DOHH2 (cell line): ENCODE data around the gene SLA2.

Source experiments
- EZH2phosphoT487 ChIP-seq: fragments of 200-600 bp; sonication (generic); IDR thresholded peaks from 2 replicates; pipeline ENCODE4 v1.6.1; 2017; ENCODE audit warnings: borderline replicate concordance, mild to moderate bottlenecking, antibody characterized with exemption, low read length, moderate library complexity, mixed read lengths
- TF ChIP-seq, protein P1 (sequence below): fragments of 200-600 bp; sonication (generic); IDR thresholded peaks from one replicate; pipeline ENCODE4 v1.5.1; 2014; ENCODE audit warnings: antibody characterized with exemption, mild to moderate bottlenecking, low read depth, low read length; ENCODE audit not compliant: poor library complexity, severe bottlenecking

DNA sequence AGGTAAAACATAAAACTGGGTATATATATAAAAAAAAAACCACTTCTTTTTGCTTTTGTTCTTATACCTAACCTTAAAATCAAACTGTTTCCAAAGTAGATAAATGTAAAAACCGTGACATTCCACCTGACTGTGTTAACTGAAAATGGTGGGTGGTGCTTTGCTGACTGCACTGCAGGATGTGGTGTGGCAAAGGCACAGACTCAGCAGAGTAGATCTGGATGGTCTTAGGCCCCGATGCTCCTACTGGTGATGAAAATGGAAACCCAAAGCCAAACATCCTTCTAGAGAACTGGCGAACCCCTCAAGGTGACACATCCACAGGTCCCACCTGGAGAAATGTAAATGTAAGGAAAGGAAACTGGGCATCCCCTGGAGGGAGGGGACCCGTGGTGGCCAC, 63.7 kb downstream of the SLA2 start:
- TF ChIP-seq, protein P1, sequence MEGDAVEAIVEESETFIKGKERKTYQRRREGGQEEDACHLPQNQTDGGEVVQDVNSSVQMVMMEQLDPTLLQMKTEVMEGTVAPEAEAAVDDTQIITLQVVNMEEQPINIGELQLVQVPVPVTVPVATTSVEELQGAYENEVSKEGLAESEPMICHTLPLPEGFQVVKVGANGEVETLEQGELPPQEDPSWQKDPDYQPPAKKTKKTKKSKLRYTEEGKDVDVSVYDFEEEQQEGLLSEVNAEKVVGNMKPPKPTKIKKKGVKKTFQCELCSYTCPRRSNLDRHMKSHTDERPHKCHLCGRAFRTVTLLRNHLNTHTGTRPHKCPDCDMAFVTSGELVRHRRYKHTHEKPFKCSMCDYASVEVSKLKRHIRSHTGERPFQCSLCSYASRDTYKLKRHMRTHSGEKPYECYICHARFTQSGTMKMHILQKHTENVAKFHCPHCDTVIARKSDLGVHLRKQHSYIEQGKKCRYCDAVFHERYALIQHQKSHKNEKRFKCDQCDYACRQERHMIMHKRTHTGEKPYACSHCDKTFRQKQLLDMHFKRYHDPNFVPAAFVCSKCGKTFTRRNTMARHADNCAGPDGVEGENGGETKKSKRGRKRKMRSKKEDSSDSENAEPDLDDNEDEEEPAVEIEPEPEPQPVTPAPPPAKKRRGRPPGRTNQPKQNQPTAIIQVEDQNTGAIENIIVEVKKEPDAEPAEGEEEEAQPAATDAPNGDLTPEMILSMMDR = no peak
- TF ChIP-seq EZH2phosphoT487 = no peak
